Endothelial cell of umbilical vein (primary cell): ENCODE results near the gene SWAP70. TPM values are rescaled to one million over a fixed set of nuclear protein-coding genes. Genes with fewer than 3 reads are reported as not detected.

Experiments used
- BruUV-seq: library from RNA; stranded (reverse); fragments of 400-500 nt; replicated peaks from 2 replicates; lab custom pipeline; 2021; lab: Mats Ljungman, UMichigan
- CTCF ChIA-PET: fragments of 300-600, 350-600 bp; sonication (Branson Sonifier 250); formaldehyde crosslinking; loops from one replicate; lab custom pipeline; 2021; ENCODE audit warnings: antibody characterized with exemption, inconsistent platforms; lab: Charles Lee
- POLR2A ChIA-PET: fragments of 300-600, 350-600 bp; sonication (Branson Sonifier 250); formaldehyde crosslinking; loops from one replicate; lab custom pipeline; 2021; ENCODE audit warnings: antibody characterized with exemption, inconsistent platforms; lab: Charles Lee
- DNase-seq: peaks from one replicate; pipeline ENCODE4 v3.0.0-alpha.2; 2011; ENCODE audit warnings: low read depth, low spot score
- FAIRE-seq: peaks from 2 replicates; lab custom pipeline; 2011; peaks lifted over from hg19 to GRCh38; lab: Jason Lieb, UNC
- H2AFZ ChIP-seq: 2 replicates; pipeline ENCODE4 v1.6.0; 2012; ENCODE audit warnings: low read depth, low read length, control low read depth, inconsistent platforms
- H3K27ac ChIP-seq: 2 replicates; pipeline ENCODE4 v1.5.1; 2011; ENCODE audit warnings: low read depth, mild to moderate bottlenecking, control low read depth, low read length, moderate library complexity; ENCODE audit not compliant: insufficient read depth
- H3K27me3 ChIP-seq, 2 experiments: 2 replicates each; pipeline versions ENCODE4 v1.6.0 to v1.6.1; 2011; ENCODE audit warnings: low read length in 2 of 2, mixed read lengths in 1 of 2; ENCODE audit not compliant: control insufficient read depth in 2 of 2, insufficient read depth in 2 of 2
- H3K36me3 ChIP-seq, 2 experiments: 2 replicates in 1 of 2; 3 replicates in 1 of 2; pipeline ENCODE4 v1.5.1; 2011; ENCODE audit warnings: low read length in 2 of 2, mild to moderate bottlenecking in 1 of 2, moderate library complexity in 1 of 2; ENCODE audit not compliant: control insufficient read depth in 2 of 2, insufficient read depth in 2 of 2; ENCODE audit errors: extremely low read depth in 1 of 2
- H3K4me1 ChIP-seq: 3 replicates; pipeline ENCODE4 v1.5.1; 2011; ENCODE audit warnings: mild to moderate bottlenecking, low read length; ENCODE audit not compliant: control insufficient read depth, insufficient read depth; ENCODE audit errors: extremely low read depth
- H3K4me2 ChIP-seq: 2 replicates; pipeline ENCODE4 v1.6.1; 2011; ENCODE audit warnings: low read length, control low read depth, mixed read lengths; ENCODE audit not compliant: insufficient read depth
- H3K4me3 ChIP-seq, 3 experiments: fragments of 200-600 bp in 1 of 3; sonication (generic), shearing (Covaris generic) in 1 of 3; replicated peaks in 1 of 3; 2 replicates each; pipeline ENCODE4 v1.5.1; 2011 to 2016; ENCODE audit warnings: control low read depth in 3 of 3, low read length in 3 of 3, mild to moderate bottlenecking in 2 of 3, inconsistent platforms in 1 of 3, low read depth in 1 of 3, moderate library complexity in 1 of 3; ENCODE audit not compliant: insufficient read depth in 1 of 3
- H3K79me2 ChIP-seq: 2 replicates; pipeline ENCODE4 v1.6.0; 2012; ENCODE audit warnings: low read length, inconsistent platforms; ENCODE audit not compliant: control insufficient read depth, insufficient read depth
- H3K9ac ChIP-seq: replicated peaks from 2 replicates; pipeline ENCODE3; 2011; ENCODE audit warnings: low read length, control low read depth; ENCODE audit not compliant: insufficient read depth; ENCODE audit errors: extremely low read depth
- H3K9me1 ChIP-seq: replicated peaks from 3 replicates; pipeline ENCODE4 v1.6.0; 2011; ENCODE audit warnings: mild to moderate bottlenecking, low read length; ENCODE audit not compliant: control insufficient read depth, insufficient read depth; ENCODE audit errors: extremely low read depth
- H3K9me3 ChIP-seq: replicated peaks from 2 replicates; pipeline ENCODE4 v1.5.1; 2012; ENCODE audit warnings: low read length, inconsistent platforms; ENCODE audit not compliant: control insufficient read depth, insufficient read depth
- H4K20me1 ChIP-seq: replicated peaks from 2 replicates; pipeline ENCODE3; 2011; ENCODE audit warnings: mild to moderate bottlenecking, low read length; ENCODE audit not compliant: control insufficient read depth, insufficient read depth; ENCODE audit errors: extremely low read depth
- CTCF ChIP-seq, 2 donors: IDR thresholded peaks; 1 replicate in 1 of 2; 2 replicates in 1 of 2; pipeline ENCODE4 v1.5.1; 2011; ENCODE audit warnings: low read length in 2 of 2, mild to moderate bottlenecking in 2 of 2, moderate library complexity in 2 of 2, control low read depth in 1 of 2, inconsistent platforms in 1 of 2, low read depth in 1 of 2; ENCODE audit not compliant: insufficient read depth in 1 of 2; ENCODE audit errors: extremely low read depth in 1 of 2
- EZH2 ChIP-seq: IDR thresholded peaks from 2 replicates; pipeline ENCODE4 v1.6.1; 2012; ENCODE audit warnings: borderline replicate concordance, low read depth, mild to moderate bottlenecking, moderate library complexity, low read length, inconsistent platforms; ENCODE audit not compliant: severe bottlenecking
- FOS ChIP-seq: IDR thresholded peaks from 2 replicates; pipeline ENCODE4 v1.6.1; 2011; ENCODE audit warnings: mild to moderate bottlenecking, low read length, moderate library complexity, borderline replicate concordance; ENCODE audit not compliant: insufficient read depth
- GATA2 ChIP-seq: IDR thresholded peaks from 2 replicates; pipeline ENCODE4 v1.7.0; 2011; ENCODE audit warnings: low read depth, mild to moderate bottlenecking, moderate library complexity, mixed read lengths, low read length; ENCODE audit not compliant: insufficient read length, insufficient read depth
- JUN ChIP-seq: IDR thresholded peaks from 2 replicates; pipeline ENCODE4 v1.6.1; 2011; ENCODE audit warnings: borderline replicate concordance, low read depth; ENCODE audit not compliant: insufficient read length, insufficient read depth
- MAX ChIP-seq: IDR thresholded peaks from 2 replicates; pipeline ENCODE4 v1.6.1; 2011; ENCODE audit not compliant: insufficient read depth, insufficient read length
- MYC ChIP-seq: IDR thresholded peaks from one replicate; pipeline ENCODE4 v1.6.1; 2011; ENCODE audit warnings: mild to moderate bottlenecking, low read depth, low read length
- POLR2A ChIP-seq: IDR thresholded peaks from 2 replicates; pipeline ENCODE4 v1.6.1; 2012; ENCODE audit warnings: low read depth, mild to moderate bottlenecking, control low read depth, low read length
- POLR2AphosphoS5 ChIP-seq: IDR thresholded peaks from 2 replicates; pipeline ENCODE4 v1.6.1; 2012; ENCODE audit warnings: low read depth, mild to moderate bottlenecking, control low read depth, low read length, moderate library complexity; ENCODE audit not compliant: insufficient read depth
- dilution Hi-C: fragments of 300-500 bp; cut with MboI; formaldehyde crosslinking; loops from one replicate; pipeline ENCODE4 v1.15.0; 2019; ENCODE audit warnings: low sequenced_read_pairs; ENCODE audit not compliant: extremely low pct_ligation_motif_present
- intact Hi-C: fragments of 100-400 bp; cut with micrococcal nuclease; formaldehyde crosslinking; loops from one replicate; pipeline ENCODE4 v1.10.0; 2022
- polyA plus RNA-seq, 4 experiments: library from polyadenylated mRNA; depleted of rRNA in 3 of 4; stranded (reverse) in 3 of 4; unstranded in 1 of 4; fragments of >200 nt; gene quantifications; 2 replicates each; pipeline versions ENCODE4 v1.2.1 to v1.2.3, GENCODE V29; 2011 to 2012; ENCODE audit warnings: missing spikeins in 1 of 4
- total RNA-seq: library from RNA; stranded (reverse); gene quantifications from 2 replicates; pipeline ENCODE4 v1.2.3, GENCODE V29; 2021

The SWAP70 gene
- total and polyA plus RNA-seq, 2 donors (not counting 3 experiments of a cell fraction or from before 2014, with no cell fraction given), result 52.5 to 165 TPM

GRCh38 chr11:9728058-9728457, 64.2 kb downstream of the SWAP70 start:
- ChIA-PET POLR2A (no interaction called here), CTCF (interaction anchor here (1.7 to 2.8 kb wide), 2 partner anchors 9 to 22 kb away, joined by 4 to 11 read pairs; no protein-coding TSS in a partner anchor)
- no peak for TF ChIP-seq JUN
- TF ChIP-seq MYC, result no peak
- Histone ChIP-seq H4K20me1 (no peaks in the 10 kb centered on the region), H3K4me2 (no peak overlapping the region), H3K27ac (no peak overlapping the region), H3K4me3 (no peak overlapping the region), H3K9me1 (no peaks in the 10 kb centered on the region), H3K27me3 (no peaks in the 10 kb centered on the region), H3K36me3 (peaks cover 13 to 26% of the 10 kb centered on the region in 2 experiments), H2AFZ (no peak overlapping the region), H3K9me3 (no peaks in the 10 kb centered on the region), H3K79me2 (peaks cover 51% of the 10 kb centered on the region), H3K4me1 (peaks cover 26% of the 10 kb centered on the region), H3K9ac (no peak overlapping the region)
- intact Hi-C loops (no loop called here), dilution Hi-C loops (loop anchor here (25.0 kb wide), 1 partner anchor 116 kb away; no protein-coding TSS in a partner anchor)
- FAIRE-seq (no peak), DNase-seq (no peak)
- BruUV-seq, result no TSS peak

- H3K27me3 ChIP-seq, result no peaks in the 10 kb centered on the region
- ChIA-PET POLR2A (no interaction called here), CTCF (no interaction called here)
- H4K20me1 ChIP-seq, result no peaks in the 10 kb centered on the region
- no peaks in the 10 kb centered on the region for H3K9me3 ChIP-seq
- dilution Hi-C loops, result loop anchor here (25.0 kb wide), 1 partner anchor 119 kb away; no protein-coding TSS in a partner anchor
- DNase-seq (no peak), FAIRE-seq (no peak)
- no peak overlapping the region for H3K27ac ChIP-seq
- H2AFZ ChIP-seq, result no peak overlapping the region
- no peak for TF ChIP-seq JUN
- no peak for TF ChIP-seq POLR2AphosphoS5
- no peak for TF ChIP-seq POLR2A
- no peak for TF ChIP-seq FOS
- no peak for TF ChIP-seq MYC
- no peak for TF ChIP-seq MAX
- TF ChIP-seq GATA2, result no peak
- no peak for TF ChIP-seq CTCF (IDR thresholded peaks at IDR 0.05; ENCODE audit: extremely low read depth in 1 of 2, insufficient read depth in 1 of 2, low read depth in 1 of 2, low read length in 2 of 2)
- no peak for TF ChIP-seq EZH2
- intact Hi-C loops, result loop anchor here (5.0 kb wide), 1 partner anchor 269 kb away; the partner anchor contains the start of gene ZNF143
- peaks cover 16 to 32% of the 10 kb centered on the region in 2 experiments for H3K36me3 ChIP-seq
- H3K9me1 ChIP-seq, result no peaks in the 10 kb centered on the region
- H3K79me2 ChIP-seq, result peaks cover 51% of the 10 kb centered on the region
- no peak overlapping the region for H3K9ac ChIP-seq
- H3K4me1 ChIP-seq, result peaks cover 17% of the 10 kb centered on the region
- H3K4me2 ChIP-seq, result no peak overlapping the region
- H3K4me3 ChIP-seq, result no peak overlapping the region
- no TSS peak for BruUV-seq
Measured at GRCh38 chr11:9731256-9731655, 67.4 kb downstream of the SWAP70 start.
